ENCODE data around the gene MDM2. TPM values are rescaled to one million over a fixed set of nuclear protein-coding genes. Genes with fewer than 3 reads are reported as not detected.

The MDM2 gene
- total and polyA plus RNA-seq, 2 of the 8 experiments (the other 6 are each of a cell fraction or from before 2014, with no cell fraction given) = 15.1 to 115 TPM

- no peak overlapping the region for H3K56ac ChIP-seq (replicated peaks; ENCODE audit: insufficient read length, low read depth, low read length)
- no peak overlapping the region for H4K8ac ChIP-seq (ENCODE audit: extremely low read depth, insufficient read depth, low read length)
- peaks cover 0 to 1% of the 10 kb centered on the region in 2 experiments for H4K20me1 ChIP-seq (replicated peaks in 1 of 2; ENCODE audit: control insufficient read depth in 1 of 2, insufficient read depth in 2 of 2, low read length in 2 of 2)
- H3K4me1 ChIP-seq (replicated peaks in 1 of 4; ENCODE audit: control insufficient read depth in 3 of 4, insufficient read depth in 4 of 4, low read length in 3 of 4) = peaks cover 3 to 12% (median 6%) of the 10 kb centered on the region in 4 experiments; a peak in 5 of 7 replicates
- no peak overlapping the region for H3K27ac ChIP-seq (ENCODE audit: low read depth, low read length)
- H2BK5ac ChIP-seq (ENCODE audit: low read depth, low read length) = no peak overlapping the region
- no peak overlapping the region for H2BK120ac ChIP-seq (replicated peaks; ENCODE audit: low read depth, low read length)
- CTCF ChIA-PET (ENCODE audit: partially characterized antibody) = no interaction called here
- no peak overlapping the region for H2BK12ac ChIP-seq (ENCODE audit: low read depth, low read length)
- H3K4me2 ChIP-seq (ENCODE audit: insufficient read depth in 1 of 2, low read depth in 2 of 2, low read length in 2 of 2) = peak overlapping the region; percentile 66 to 70
- no peak overlapping the region for H3K23ac ChIP-seq (ENCODE audit: insufficient read length)
- POLR2A ChIA-PET (ENCODE audit: partially characterized antibody) = interaction anchor here (1.2 to 3.3 kb wide), 13 partner anchors 10 to 60 kb away, joined by 3 to 41 read pairs (median 6); partner anchors contain the start of gene SLC35E3
- no peak overlapping the region for H2AFZ ChIP-seq (ENCODE audit: low read length)
- H2AK5ac ChIP-seq (ENCODE audit: low read depth, low read length) = no peak overlapping the region
- H3K79me2 ChIP-seq (ENCODE audit: control insufficient read depth in 1 of 2, insufficient read depth in 2 of 2, low read length in 2 of 2) = peaks cover 4 to 29% of the 10 kb centered on the region in 2 experiments; a peak in 3 of 4 replicates
- no peak overlapping the region for H4K5ac ChIP-seq (ENCODE audit: insufficient read length, low read depth, low read length)
- H3K79me1 ChIP-seq (ENCODE audit: low read depth, low read length) = no peaks in the 10 kb centered on the region
- H3K9me3 ChIP-seq (ENCODE audit: insufficient read depth in 2 of 2, low read depth in 1 of 2, low read length in 1 of 2) = no peaks in the 10 kb centered on the region
- 81% methylated on average over 15 of the region's 18 CpGs; no CpG with 5 or more reads in 1 of the 2 experiments for WGBS, 2 experiments (ENCODE audit: extremely low coverage in 1 of 2, insufficient coverage in 1 of 2, insufficient read length in 1 of 2, insufficient replicate concordance in 2 of 2, low coverage in 1 of 2, low lambda C conversion rate in 2 of 2, missing lambda C conversion rate in 1 of 2)
- no peak overlapping the region for H2BK15ac ChIP-seq (ENCODE audit: low read length)
- peak overlapping the region in 2 of 4 experiments; percentile 46 to 97; a peak in 4 of 8 replicates for H3K4me3 ChIP-seq (ENCODE audit: extremely low read depth in 1 of 4, insufficient read depth in 2 of 4, low read depth in 3 of 4, low read length in 4 of 4)
- H3K4ac ChIP-seq (replicated peaks; ENCODE audit: insufficient read length, low read depth, low read length) = no peak overlapping the region
- peaks cover 0 to 21% (median 4%) of the 10 kb centered on the region in 4 experiments; a peak in 2 of 8 replicates for H3K36me3 ChIP-seq (ENCODE audit: control insufficient read depth in 2 of 4, insufficient read depth in 4 of 4, low read length in 3 of 4)
- no peak overlapping the region; a peak in 1 of 7 replicates for H3K9ac ChIP-seq (replicated peaks in 1 of 4; ENCODE audit: extremely low read depth in 1 of 4, low read depth in 3 of 4, low read length in 3 of 4)
- no peak overlapping the region for H3K18ac ChIP-seq (ENCODE audit: extremely low read depth, low read length)
- no peaks in the 10 kb centered on the region for H3K27me3 ChIP-seq (replicated peaks in 1 of 4; ENCODE audit: control insufficient read depth in 3 of 4, extremely low read depth in 1 of 4, insufficient read depth in 3 of 4, low read length in 3 of 4)
- H3K23me2 ChIP-seq (ENCODE audit: low read depth, low read length) = peaks cover 2% of the 10 kb centered on the region
- DNase-seq (ENCODE audit: low read depth in 1 of 2, low spot score in 2 of 2) = no peak
- FAIRE-seq = no peak
- H2BK20ac ChIP-seq (ENCODE audit: low read length) = no peak overlapping the region
- no peak overlapping the region for H3K14ac ChIP-seq (ENCODE audit: insufficient read length)
- H4K91ac ChIP-seq (replicated peaks; ENCODE audit: insufficient read length, low read length) = no peak overlapping the region
- no peak for TF ChIP-seq GABPA (IDR thresholded peaks at IDR 0.05; ENCODE audit: borderline replicate concordance, insufficient read depth, low read length)
- TF ChIP-seq SIX5 (IDR thresholded peaks at IDR 0.05; ENCODE audit: low read depth, low read length) = no peak
- TF ChIP-seq ASH2L (IDR thresholded peaks at IDR 0.05; ENCODE audit: low read length) = no peak
- no peak for TF ChIP-seq JUN (IDR thresholded peaks at IDR 0.05; ENCODE audit: low read depth, low read length)
- TF ChIP-seq EGR1 (IDR thresholded peaks at IDR 0.05; ENCODE audit: borderline replicate concordance, low read depth, low read length) = no peak
- TF ChIP-seq RFX5 (IDR thresholded peaks at IDR 0.05; ENCODE audit: borderline replicate concordance, low read depth, low read length) = no peak
- no peak for TF ChIP-seq KDM1A (IDR thresholded peaks at IDR 0.05; ENCODE audit: borderline replicate concordance, low read length)
- TF ChIP-seq RAD21 (IDR thresholded peaks at IDR 0.05 in 1 of 2, conservative IDR thresholded peaks at IDR 0.05 in 1 of 2; ENCODE audit: low read depth in 2 of 2, low read length in 2 of 2) = no peak
- no peak for TF ChIP-seq TCF12 (IDR thresholded peaks at IDR 0.05; ENCODE audit: low read depth, low read length)
- TF ChIP-seq KDM4A (IDR thresholded peaks at IDR 0.05; ENCODE audit: low read depth, low read length, severe bottlenecking) = no peak
- TF ChIP-seq TAF7 (optimal IDR thresholded peaks at IDR 0.05; ENCODE audit: borderline replicate concordance, low read depth, low read length) = no peak
- no peak for TF ChIP-seq TAF1 (IDR thresholded peaks at IDR 0.05; ENCODE audit: low read depth, low read length)
These were observed 1.3 kb upstream of the MDM2 start for GRCh38 chr12:68806488-68807237.

Measured in H1 (cell line).